Epidermal melanocyte (primary cell): ENCODE data around the gene DUXB.
A peak's percentile ranks its signal among the peaks of the same experiment; 100 is the strongest.

Source experiments
- DNase-seq: peaks from one replicate; pipeline ENCODE4 v3.0.0; 2011; ENCODE audit warnings: low spot score; ENCODE audit not compliant: insufficient read length

Gene DUXB

GRCh38 chr16:75701361-75701760 lies at the start of gene DUXB:
DUXB (minus strand) TSS chr16:75701461; CDS start chr16:75701418, 43 bp downstream.
- DNase-seq, result no peak

DNA sequence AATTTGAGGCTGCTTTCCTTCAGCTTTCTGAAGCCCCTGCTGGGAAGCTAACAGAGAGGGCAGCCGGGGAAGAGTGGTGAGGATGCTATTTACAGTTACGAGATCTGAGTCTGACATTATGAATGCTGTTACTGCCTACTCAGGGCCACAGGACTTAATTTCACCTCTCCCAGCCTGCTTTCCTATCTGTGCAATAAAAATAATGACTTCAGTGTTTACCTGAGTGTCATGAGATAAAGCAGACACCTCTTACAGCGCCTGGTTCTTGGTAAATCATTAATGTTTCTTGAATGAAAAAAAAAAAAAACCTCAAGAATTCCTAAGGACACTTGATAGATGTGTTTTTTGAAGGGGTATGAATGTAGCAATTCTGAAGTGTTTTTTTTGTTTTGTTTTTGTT lies 49.3 kb upstream of the DUXB start:
- no peak for DNase-seq

GRCh38 chr16:75746359-75746758 lies 45.1 kb upstream of the DUXB start:
- no peak for DNase-seq

DNA sequence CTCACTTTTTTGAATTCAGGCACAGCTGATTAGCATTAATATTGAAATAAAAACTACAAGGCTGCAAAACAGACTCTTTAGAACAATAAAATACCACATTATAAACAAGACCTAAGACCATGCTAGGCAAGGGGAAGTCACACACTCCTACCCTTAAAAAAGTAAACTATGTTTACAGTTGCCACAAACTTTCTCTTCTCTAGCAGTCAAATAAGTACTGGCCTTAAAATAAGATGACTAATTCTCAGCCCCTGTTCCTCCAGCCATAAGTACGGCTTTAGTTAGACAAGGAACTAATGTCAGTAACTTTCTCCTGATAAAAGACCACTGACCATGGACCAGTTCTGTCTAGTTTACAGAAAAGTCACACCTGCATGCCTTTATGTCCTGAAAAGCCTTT lies 44.6 kb upstream of the DUXB start:
- DNase-seq, result no peak

DNA sequence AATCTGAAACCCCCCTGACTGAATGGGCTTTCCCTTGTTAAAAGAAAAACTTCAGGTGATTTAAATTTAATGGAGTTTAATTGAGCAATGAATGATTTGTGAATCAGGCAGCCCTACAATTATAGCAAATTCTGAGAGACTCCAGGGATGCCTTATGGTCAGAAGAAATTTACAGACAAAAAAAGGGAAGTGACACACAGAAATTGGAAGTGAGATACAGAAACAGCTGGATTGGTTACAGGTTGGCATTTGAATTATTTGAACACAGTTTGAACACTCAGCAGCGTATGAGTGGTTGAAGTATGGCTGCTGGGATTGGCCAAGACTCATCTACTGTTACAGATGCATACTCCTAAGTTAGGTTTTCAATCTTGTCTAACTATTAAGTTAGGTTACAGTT lies 44.0 kb upstream of the DUXB start:
- DNase-seq, result no peak

DNA sequence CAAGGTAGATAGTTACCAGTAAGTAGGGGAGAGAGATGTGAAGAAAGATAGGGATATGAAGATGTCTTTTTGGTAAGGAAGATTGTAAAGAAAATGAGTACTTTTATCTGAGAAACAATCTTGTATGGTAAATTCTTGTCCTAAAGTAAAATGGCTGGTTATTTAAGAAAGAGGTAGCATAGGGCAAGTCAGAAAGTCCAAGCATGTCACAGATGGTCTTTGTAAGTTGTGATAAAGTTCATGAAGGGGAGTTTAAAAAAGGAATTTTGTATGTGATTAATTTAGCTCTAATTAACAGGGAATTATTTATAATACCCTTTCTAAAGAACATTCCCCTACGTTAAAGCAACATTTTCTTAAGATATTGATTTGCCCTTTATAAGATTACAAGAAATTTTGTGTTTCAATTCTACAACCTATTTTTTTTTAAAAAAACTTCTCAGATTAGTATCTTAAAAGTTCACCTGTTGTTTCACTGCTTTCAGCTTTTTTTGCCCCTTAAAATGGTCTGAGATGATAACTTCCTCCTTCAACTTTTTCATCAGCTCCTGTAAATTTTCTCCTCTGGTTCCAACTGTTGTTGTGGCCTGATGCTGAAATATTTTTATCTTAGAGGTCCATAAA lies 41.3 kb upstream of the DUXB start:
- DNase-seq, result no peak

GRCh38 chr16:75733305-75734211 lies 32.3 kb upstream of the DUXB start:
- DNase-seq, result peak; percentile 27

GRCh38 chr16:75732871-75733270 lies 31.6 kb upstream of the DUXB start:
- DNase-seq, result no peak

GRCh38 chr16:75727221-75727620 lies 26.0 kb upstream of the DUXB start:
- no peak for DNase-seq

DNA sequence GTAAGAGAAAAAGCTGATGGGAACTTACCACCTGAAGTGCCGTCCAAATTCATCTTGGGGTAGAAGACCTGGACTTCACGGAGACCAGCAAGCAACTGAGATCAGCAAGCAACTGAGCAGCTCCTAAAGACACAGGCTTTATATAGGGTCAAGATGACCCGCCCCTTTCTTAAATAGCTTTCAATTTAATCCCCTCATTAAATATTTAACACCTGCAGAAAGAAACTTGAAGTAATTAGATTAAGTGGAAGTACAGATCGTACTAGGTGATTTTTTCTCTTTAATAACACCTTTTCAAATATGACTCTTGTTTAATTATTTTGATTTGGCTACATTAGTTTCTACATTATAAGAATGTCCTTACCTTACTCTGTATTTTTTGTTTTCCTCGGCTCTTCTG lies 25.1 kb upstream of the DUXB start, which contains the start of gene CPHXL:
Gene CPHXL (minus strand): TSS at position 101 of the 400 bp plus-strand sequence. CDS start 48 bp downstream, at position 53.
- no peak for DNase-seq

DNA sequence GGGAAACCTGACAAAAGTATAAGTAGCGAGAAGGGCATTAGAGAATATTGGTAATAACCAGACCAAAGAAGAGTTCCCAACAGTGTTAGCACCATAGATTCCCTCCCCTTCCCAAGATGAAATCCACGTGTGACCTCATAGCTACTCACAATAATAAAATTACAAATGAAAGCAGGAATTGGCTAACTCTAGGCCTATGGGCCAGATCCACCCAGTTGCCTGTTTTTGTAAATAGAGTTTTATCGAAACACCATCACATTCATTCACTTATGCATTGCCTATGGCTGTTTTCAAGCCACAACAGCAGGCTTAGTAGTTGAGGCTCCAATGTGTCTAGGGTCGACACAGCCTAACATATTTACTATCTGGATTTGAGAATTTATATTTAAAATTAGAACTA lies 17.2 kb upstream of the DUXB start:
- no peak for DNase-seq

- no peak for DNase-seq
These were observed 13.4 kb upstream of the DUXB start for GRCh38 chr16:75714661-75715060.

DNA sequence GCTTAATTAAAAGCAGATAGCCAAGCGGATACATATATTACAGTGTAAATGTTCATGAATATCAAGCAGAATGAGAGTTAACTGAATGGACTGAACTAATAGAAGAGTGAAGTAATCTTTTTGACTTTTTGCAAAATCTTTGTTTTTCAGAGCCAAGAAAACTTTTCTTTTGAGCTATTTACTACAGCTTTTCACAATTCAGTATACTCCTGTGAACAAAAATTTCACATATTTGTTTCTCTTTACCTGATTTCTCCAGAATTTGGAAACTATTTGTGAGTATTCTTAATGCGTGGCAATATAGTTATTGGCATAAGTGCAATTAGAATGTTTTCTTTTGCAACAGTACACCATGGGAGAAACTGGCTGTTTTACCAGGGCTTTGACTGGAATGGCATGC lies 9.1 kb upstream of the DUXB start:
- DNase-seq, result no peak

- no peak for DNase-seq
These were observed 2.0 kb upstream of the DUXB start for GRCh38 chr16:75703306-75703705.

DNA sequence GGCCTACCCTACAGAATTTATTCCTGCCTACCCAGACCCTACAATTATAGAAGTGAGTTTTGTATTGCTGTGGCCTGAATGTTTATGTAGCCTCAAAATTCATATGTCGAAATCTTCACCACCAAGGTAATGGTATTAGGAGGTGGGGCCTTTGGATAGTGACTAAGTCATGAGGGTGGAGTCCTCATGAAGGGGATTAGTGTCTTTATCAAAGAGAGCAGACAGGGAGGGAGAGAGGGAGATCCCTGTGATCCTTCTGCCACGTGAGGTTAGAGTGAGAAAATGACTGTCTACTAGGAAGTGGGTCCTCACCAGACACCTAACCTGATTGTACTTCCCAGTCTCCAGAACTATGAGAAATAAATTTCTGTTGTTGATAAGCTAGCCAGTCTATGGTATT lies 981 bp upstream of the DUXB start:
- DNase-seq, result no peak

- DNase-seq, result no peak
These were observed 3.7 kb downstream of the DUXB start for GRCh38 chr16:75697571-75697970.

DNA sequence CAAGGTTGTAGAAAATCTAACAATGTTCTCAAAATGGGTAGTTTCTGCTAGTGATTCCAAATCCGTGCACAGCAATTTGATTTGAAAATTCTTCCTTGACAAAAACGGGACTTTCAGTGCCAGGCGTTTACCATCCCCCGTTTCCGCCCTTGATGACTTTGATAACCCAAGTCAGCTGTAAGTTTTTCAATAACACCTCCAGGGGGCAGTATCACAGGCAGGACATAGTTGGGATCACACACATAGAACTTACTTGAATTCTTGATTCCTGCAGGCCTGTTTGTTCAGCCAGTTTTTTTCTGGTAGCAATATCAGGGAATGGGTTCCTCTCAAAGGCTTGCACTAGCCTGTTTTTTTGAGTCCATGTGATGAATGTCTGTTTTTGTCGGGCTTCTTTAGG lies 5.6 kb downstream of the DUXB start:
- DNase-seq, result no peak

- DNase-seq, result no peak
These were observed 13.9 kb downstream of the DUXB start for GRCh38 chr16:75687361-75687760.

DNA sequence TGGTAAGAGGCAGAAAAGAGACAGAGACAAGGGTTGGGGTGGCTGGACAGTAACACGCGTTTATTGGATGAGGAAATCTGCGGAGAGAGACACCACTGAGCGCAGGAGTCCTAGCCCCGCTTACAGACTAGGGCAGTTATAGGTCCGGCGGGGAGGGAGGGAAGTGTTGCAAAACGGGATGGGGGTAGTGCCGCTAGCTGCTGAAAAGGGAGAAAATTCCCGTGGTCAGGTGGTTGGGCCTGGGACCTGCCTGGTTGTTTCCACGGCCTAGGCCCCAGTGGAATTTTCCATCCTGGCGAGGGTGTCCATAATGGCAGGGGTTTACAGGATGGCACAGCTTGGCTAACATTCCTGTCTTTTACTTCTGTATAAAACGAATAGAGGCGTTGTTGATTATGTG lies 19.0 kb downstream of the DUXB start:
- no peak for DNase-seq

- no peak for DNase-seq
These were observed 21.9 kb downstream of the DUXB start for GRCh38 chr16:75679366-75679765.

DNA sequence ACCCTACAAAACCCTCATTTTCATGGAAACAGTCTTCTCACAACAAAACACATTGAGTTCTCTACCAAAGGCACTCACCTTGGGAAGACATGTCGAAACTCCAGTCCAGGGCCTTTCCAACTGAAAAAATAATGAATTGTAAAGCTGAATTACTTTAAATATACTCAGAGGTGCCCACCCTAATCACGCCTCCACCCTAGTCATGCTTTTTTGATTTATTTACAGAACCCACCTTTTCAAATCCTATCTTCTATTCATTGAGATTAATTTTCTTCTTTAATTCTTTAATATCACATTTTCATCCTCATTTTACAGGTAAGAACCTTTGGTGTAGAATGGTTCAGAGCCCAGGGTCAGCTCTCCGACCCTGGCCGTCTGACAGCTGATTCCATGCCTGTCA lies 24.4 kb downstream of the DUXB start, which contains the start of gene CPHXL2:
Gene CPHXL2 (minus strand): TSS at position 101 of the 400 bp plus-strand sequence. CDS start 10 bp downstream, at position 91.
- DNase-seq, result no peak

DNA sequence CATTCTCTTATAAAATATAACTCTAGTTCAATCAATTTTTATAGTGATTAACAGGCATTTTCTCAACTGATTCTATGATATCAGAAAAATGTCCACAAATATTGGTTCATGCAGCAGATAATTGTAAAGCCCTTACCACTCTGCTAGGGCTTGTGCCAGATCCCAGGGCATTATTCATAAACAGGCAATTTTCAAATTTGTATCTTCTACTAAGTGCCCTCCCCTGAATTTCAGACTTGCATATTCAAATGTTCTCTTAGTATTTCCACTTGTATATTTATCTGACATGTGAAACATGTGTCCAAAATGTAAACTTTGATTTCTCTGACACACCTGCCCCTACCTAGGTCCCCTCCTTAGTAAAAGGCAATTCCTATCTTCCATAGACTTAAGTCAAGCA lies 33.8 kb downstream of the DUXB start:
- no peak for DNase-seq
